ENCODE measurements around the gene FNBP1.

DNA sequence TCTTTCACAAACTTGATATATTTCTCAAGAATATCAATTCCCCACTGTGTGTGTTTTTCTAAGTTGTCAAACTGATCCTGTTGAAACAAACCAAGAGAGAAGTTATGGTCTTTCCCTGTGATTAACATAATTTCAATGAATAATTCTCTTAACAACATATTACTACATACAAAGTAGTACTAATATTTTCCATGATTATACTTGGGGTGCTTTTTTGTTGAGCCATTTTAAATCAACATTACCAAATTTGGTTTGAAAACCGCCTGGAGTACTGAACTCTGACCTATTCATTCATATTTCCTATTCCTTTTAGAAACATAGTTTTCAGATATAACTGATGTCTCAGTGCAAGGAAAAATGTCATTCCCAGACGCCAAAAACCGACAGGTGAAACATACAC is 48.1 kb downstream of the FNBP1 start:
- no peak for TF ChIP-seq GATA3 (IDR thresholded peaks at IDR 0.05; ENCODE audit: borderline replicate concordance)
- TF ChIP-seq, protein P1, sequence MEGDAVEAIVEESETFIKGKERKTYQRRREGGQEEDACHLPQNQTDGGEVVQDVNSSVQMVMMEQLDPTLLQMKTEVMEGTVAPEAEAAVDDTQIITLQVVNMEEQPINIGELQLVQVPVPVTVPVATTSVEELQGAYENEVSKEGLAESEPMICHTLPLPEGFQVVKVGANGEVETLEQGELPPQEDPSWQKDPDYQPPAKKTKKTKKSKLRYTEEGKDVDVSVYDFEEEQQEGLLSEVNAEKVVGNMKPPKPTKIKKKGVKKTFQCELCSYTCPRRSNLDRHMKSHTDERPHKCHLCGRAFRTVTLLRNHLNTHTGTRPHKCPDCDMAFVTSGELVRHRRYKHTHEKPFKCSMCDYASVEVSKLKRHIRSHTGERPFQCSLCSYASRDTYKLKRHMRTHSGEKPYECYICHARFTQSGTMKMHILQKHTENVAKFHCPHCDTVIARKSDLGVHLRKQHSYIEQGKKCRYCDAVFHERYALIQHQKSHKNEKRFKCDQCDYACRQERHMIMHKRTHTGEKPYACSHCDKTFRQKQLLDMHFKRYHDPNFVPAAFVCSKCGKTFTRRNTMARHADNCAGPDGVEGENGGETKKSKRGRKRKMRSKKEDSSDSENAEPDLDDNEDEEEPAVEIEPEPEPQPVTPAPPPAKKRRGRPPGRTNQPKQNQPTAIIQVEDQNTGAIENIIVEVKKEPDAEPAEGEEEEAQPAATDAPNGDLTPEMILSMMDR (IDR thresholded peaks at IDR 0.05): no peak
- no peak for TF ChIP-seq CHD2 (IDR thresholded peaks at IDR 0.05; ENCODE audit: low read length, partially characterized antibody)
- no peak for TF ChIP-seq SMC3 (IDR thresholded peaks at IDR 0.05)
- TF ChIP-seq POLR2A (IDR thresholded peaks at IDR 0.05; ENCODE audit: low read length): no peak
- no peak for TF ChIP-seq RFX5 (IDR thresholded peaks at IDR 0.05)
- no peak for TF ChIP-seq JUNB (IDR thresholded peaks at IDR 0.05)
- no peak for TF ChIP-seq CHD4 (IDR thresholded peaks at IDR 0.05; ENCODE audit: borderline replicate concordance)
- no peak for TF ChIP-seq RAD21 (conservative IDR thresholded peaks at IDR 0.05 in 1 of 2, IDR thresholded peaks at IDR 0.05 in 1 of 2)
- TF ChIP-seq EP300 (IDR thresholded peaks at IDR 0.05): no peak
- TF ChIP-seq MYC (IDR thresholded peaks at IDR 0.05; ENCODE audit: borderline replicate concordance, low read length): no peak
- no peak for TF ChIP-seq KDM5A (IDR thresholded peaks at IDR 0.05)
- TF ChIP-seq NFE2L2 (conservative IDR thresholded peaks at IDR 0.05; ENCODE audit: low read length): no peak
